Measurements from ENCODE around the gene MYCN.
"Not testable (repeated sequence)": the region's sequence is repeated elsewhere in the genome, so short reads cannot be mapped to it uniquely, and the experiment has no call there.

Gene MYCN

DNA sequence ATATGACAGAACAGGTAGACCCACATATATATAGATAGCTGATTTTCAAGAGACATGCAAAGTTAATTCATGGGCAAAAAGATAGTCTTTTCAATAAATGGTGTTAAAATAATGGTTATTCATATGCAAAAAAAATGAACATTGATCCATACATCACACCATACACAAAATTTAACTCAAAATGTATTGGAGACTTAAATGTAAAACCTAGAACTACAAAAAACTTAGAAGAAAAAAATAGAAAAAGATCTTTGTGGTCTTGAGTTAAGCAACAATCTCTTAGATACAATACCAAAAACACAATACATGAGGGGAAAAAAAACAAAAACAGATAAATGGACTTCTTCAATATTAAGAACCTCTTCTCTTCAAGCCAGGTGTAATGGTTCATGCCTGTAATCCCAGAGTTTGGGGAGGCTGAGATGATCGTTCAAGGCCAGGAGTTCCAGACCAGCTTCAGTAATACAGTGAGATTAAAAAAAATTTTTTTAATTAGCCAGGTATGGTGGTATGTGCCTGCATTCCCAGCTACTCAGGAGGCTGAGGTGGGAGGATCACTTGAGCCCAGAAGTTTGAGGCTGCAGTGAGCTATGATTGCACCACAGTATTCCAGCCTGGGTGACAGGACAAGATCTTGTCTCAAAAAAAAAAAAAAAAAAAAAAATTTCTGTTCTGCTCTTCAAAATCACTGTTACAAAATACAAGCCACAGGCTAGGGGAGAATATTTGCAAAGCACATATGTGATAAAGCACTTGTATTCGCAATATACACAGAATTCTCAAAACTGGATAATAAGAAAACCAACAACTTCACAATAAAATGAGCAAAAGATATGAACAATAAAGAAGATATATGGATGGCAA is 32.7 kb upstream of the MYCN start:
- DNase-seq (ENCODE audit: low spot score) = peak; percentile 93

DNA sequence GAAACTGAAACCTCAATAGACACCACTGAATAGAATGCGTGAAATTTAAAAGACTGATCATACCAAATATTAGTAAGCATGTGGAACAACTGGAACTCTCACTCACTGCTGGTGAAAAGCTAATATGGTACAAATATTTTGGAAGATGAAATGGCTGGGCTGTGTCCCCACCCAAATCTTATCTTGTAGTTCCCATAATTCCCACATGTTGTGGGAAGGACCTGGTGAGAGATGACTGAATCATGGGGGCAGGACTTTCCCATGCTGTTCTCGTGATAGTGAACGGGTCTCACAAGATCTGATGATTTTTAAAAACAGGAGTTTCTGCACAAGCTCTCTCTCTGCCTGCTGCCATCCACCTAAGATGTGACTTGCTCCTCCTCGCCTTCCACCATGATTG is 32.0 kb upstream of the MYCN start:
- no peak for DNase-seq (ENCODE audit: low spot score)

DNA sequence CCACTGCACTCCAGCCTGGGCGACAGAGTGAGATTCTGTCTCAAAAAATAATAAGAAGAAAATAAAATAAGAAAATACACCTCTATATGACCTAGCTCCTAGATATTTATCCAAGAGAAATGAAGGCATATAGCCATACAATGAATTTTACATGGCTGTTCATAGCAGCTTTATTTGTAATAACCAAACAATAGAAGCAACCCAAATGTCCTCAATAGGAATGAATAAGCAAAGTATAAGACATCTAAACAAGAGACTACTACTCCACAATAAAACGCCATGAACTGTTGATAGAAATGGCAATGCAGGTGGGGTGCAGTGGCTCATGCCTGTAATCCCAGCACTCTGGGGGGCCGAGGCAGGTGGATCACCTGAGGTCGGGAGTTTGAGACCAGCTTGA is 31.2 kb upstream of the MYCN start:
- peak; percentile 91 for DNase-seq (ENCODE audit: low spot score)

DNA sequence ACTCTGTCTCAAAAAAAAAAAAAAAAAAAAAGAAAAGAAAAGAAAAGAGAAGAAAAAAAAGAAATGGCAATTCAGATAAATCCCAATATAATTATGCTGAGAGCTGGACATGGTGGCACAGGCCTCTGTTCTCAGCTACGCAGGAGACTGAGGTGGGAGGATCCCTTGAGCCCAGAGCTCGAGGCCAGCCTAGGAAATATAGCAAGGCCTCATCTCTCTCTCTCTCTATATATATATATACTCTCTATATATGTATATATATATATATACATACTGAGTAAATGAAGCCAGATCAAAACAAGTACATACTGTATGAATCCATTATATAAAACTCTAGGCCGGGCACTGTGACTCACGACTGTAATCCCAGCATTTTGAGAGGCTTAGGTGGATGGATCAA is 30.6 kb upstream of the MYCN start:
- peak; percentile 92 for DNase-seq (ENCODE audit: low spot score)

DNA sequence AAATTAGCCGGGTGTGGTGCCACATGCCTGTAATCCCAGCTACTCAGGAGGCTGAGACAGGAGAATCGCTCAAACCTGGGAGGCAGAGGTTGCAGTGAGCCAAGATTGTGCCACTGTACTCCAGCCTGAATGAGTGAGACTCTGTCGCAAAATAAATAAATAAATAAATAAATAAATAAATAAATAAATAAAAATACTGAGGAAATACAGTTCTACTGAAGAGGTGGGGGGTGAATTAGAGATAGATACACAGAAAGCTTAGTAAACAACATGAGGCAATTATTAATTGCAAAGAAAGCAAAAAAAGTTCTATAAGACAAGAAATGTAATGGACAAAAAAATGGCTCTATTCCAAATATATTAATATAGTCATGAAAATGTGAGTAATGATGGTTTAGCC is 29.1 kb upstream of the MYCN start:
- peak; percentile 91 for DNase-seq (ENCODE audit: low spot score)

DNA sequence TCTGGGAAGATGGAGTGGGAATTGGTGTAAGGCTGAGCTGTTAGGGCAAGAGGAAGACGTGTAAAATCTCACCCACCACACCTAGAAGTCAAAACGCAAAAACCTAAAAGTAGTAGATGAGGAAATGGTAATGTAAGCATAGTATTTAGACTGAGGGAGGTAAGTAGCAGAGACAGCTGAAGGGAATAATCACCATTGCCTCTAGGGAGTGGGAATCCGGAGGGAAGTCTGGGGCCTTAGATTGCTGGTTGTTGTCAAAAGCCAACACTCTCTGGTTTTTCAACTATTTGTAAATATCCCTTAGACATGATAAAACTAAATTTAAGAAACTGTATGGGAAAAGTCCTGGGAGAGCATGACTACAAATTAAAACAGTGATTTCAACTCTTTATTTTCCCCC is 28.7 kb upstream of the MYCN start:
- no peak for DNase-seq (ENCODE audit: low spot score)

DNA sequence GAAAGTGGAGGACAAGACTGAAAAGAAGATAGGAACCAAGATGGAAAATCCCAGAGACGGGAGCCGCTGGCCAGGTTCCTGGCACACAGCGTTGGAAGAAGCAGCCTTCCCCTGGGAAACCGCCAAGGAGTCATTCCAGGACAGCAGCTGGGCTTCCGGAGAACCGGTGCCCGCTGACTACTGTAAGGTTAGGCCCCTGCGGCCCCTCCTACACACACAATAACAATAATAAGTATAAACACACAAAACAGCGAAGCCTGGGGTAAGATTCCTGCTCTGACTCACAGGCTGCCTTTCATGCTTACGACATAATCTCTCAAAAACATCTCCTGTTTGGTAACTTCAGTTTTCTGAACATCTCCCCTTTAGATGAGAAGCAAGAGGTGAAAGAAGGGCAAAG is 28.1 kb upstream of the MYCN start:
- DNase-seq (ENCODE audit: low spot score) = no peak

DNA sequence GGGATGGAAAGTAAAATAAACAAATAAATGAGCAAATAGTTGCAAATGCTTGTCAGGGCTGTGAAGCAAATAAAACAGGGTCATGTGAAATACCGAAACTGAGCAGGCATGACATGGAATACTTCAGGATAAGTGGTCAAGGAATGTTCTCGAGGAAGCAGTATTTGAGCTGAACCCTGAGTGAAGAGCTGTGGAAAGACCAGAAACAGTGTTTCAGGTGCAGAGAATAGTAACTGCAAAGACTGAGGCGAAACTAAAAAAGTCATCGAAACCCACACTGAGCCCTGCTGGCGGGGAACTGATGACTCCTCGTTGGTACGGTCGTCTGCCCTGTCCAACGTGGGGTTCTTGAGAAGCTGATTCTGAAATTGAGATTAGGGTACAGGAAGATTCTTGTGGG is 27.2 kb upstream of the MYCN start:
- DNase-seq (ENCODE audit: low spot score) = no peak

DNA sequence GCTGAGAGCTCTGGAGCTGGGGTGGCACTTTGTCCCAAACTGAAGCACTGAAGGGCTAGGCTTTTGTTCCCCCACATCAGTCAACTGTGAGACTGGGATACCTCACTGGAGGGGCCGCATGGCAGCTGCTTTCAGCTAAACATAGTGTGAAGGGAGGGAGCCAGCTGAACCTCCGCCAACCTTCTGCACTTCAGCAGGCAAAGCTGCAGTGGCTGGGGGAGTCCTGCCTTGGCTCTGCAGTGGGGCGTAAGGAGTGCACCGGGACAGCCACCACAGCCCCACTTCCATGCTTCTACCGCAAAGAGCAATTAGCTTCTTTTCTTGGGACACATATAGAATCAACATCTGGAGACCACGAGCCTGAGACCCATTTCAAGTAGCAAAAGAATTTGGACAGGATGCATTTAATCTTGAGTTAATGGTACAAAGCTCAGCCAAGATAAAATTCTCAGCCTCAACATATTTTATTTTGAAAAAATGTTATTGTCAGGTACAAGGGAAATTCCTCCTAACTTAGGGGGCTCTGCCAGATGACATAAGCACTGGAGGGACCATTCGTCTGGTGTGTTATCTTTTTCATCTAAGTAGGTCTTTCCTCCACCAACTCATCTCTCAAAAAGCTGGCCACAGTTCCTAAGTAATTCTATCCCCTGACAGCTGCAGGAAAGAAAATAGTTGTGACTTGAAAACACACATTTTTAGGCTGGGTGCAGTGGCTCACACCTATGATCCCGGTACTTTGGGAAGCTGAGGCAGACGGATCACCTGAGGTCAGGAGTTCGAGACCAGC is 25.6 kb upstream of the MYCN start:
- no peak for DNase-seq (ENCODE audit: low spot score)

- DNase-seq (ENCODE audit: low spot score) = not testable (repeated sequence)
Measured at GRCh38 chr2:15915546-15915945, 24.8 kb upstream of the MYCN start.

- DNase-seq (ENCODE audit: low spot score) = no peak
Measured at GRCh38 chr2:15916336-15916735, 24.0 kb upstream of the MYCN start.

GRCh38 chr2:15918761-15919356 is 21.5 kb upstream of the MYCN start:
- DNase-seq (ENCODE audit: low spot score) = no peak

DNA sequence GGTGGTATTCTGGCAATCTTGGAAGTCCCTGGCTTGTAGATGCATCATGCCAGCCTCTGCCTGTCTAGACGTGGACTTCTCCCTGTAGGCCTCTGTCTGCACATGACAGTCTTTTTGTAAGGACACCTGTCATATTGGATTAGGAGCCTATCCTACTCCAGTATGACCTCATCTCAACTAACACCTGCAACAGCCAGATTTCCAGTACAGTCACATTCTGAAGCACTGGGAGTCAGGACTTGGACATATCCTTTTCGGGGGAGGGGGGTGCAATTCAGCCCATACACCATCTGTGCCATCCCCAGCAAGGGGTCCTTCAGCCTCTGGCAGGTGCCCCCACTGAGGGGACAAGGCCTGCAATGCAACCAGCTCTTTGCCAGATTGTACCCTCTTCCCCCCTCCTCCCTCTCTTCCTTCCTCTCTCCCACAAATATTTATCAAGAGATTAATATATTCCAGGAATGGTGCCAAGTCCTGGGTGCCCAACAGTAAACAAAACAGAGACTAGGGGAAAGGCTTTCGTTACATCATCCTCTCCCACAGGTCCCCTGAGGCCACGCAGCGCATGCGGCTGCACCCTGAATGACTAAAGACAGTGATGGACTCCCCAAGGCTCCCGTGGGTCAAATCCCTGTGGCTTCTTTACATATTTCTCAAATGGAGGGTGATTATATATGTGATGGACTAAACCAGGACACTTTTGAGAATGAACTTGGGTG is 20.5 kb upstream of the MYCN start:
- no peak for DNase-seq (ENCODE audit: low spot score)

- no peak for DNase-seq (ENCODE audit: low spot score)
Measured at GRCh38 chr2:15920696-15921095, 19.7 kb upstream of the MYCN start.

GRCh38 chr2:15923597-15923996 is 16.8 kb upstream of the MYCN start:
- DNase-seq (ENCODE audit: low spot score) = no peak

DNA sequence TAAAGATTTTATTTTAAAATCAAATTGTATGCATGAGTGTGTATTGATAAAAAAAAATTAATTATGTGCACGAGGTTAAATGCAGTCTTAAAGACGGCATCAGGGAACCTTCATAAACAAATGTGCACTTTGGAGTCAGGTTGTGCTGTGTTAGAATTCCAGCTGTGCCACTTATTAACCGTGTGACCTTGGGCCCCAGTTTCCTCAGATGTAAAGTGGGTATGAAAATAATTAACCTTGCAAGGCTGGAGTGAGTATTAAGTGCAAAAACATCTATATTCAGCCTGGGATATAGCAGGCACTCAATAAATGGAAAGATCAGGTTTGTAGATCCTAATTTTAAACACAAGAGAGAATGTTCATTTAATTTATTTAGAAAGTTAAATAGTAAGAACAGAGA is 14.5 kb upstream of the MYCN start:
- DNase-seq (ENCODE audit: low spot score) = peak; percentile 95

DNA sequence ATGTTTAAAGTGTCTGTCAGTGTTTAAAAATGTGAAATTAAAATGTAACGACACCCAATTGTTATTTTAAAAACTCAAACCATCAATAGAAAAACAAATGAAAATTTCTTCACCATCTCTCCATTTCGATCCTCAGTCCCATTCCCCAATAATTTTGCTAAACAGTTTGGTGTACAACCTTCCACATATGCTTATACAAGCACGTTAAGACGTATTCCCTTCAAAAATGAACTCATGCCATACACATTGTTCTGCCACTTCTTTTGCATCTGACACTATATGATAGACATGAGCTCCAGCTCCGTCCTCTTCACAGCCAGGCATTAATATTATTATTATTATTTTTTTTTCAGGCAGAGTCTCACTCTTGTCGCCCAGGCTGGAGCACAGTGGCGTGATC is 14.1 kb upstream of the MYCN start:
- DNase-seq (ENCODE audit: low spot score) = peak; percentile 95

DNA sequence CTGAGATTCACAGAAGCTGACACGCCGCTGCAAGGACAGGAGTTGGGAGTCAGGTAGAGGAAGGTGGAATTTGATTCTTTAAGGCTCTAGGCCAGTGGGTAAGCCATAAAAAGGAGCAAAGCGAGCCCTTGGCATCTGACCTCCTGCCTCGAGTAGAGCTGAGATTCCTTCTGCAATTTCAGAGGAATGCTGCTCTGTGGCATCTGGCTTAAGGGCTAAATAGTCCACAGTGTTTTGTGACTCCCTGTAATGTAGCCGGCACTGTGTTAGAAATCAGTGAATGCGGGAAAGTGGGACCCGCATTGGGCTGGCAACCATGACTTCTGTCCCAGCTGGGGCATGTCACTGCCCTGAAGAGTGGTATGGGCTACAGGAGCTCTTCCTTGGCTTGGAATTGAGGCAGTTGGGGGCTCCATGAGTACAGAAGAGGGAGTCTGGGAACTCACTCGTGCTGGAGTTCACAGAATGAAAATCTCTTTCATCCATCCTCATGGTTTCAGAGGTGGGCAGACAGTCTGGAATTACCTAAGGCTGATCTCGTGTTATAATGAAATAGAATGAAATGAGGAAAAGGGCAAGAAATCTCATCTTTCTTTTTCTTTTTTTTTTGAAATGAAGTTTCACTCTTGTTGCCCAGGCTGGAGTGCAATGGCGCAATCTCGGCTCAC is 12.7 kb upstream of the MYCN start:
- peak; percentile 96 for DNase-seq (ENCODE audit: low spot score)

GRCh38 chr2:15929008-15929407 is 11.3 kb upstream of the MYCN start:
- DNase-seq (ENCODE audit: low spot score) = peak; percentile 96

DNA sequence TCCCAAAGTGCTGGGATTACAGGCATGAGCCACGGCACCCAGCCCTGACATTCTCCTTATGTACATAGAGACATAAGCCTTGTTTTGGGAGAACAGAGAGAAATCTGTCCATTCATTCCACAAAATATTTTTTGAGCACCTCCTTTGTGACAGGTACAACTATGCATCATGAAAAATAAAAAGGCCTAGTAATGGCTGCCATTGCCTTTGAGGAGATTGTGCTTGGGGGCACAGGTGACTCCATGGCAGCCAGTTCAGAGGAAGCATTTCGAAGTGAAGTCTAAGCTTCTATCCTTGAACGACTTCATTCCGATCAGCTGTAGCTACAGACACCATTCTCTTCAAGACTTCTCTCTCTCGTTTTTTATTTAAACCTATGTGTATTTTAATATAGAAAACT is 10.5 kb upstream of the MYCN start:
- peak; percentile 96 for DNase-seq (ENCODE audit: low spot score)

DNA sequence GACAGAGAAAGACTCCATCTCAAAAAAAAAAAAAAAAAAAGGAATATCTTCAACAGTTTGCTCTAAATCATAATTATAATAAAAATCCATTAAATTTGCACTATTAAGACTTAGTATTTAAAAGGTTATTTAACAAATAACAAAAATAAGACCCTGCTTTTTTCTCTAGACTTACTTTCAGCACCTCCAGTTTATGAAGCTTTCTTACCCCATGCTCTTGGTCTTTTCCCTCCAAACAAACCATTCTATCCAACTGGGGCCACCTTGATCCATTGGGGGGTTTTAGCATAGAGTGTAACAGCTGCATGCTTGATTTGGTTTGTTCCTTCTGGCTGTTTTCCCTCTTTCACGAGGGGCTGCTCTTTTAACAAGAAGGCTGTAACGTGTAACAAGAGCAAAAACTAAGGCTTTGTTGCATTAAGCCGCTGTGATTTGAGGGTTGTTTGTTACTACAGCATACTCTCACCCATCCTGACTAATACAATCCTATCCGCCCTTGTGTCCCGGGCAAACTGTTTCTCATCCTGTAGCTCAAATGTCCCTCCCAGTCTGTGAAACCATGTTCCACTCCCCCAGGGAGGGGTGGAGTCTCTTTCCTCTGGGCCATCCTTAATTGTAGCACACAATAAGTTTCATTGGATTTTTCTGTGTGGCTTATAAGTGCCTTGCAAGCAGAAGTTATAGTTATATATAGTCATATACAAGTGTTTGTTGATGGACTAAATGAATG is 9.6 kb upstream of the MYCN start:
- peak; percentile 96 for DNase-seq (ENCODE audit: low spot score)

Measured in SK-N-DZ (cell line).